GDM1 (cell line): ENCODE data around the gene UPF1.

Source experiments
- DNase-seq: peaks from one replicate; lab custom pipeline; 2025; lab: John Stamatoyannopoulos, UW

Gene UPF1

GRCh38 chr19:18840288-18841267 lies 8.8 kb downstream of the UPF1 start:
- no peak for DNase-seq

- no peak for DNase-seq
Observed at GRCh38 chr19:18841400-18841799, 9.6 kb downstream of the UPF1 start.

GRCh38 chr19:18842166-18842565 lies 10.4 kb downstream of the UPF1 start:
- no peak for DNase-seq

GRCh38 chr19:18843960-18844359 lies 12.2 kb downstream of the UPF1 start:
- DNase-seq, result no peak

GRCh38 chr19:18844806-18845329 lies 13.1 kb downstream of the UPF1 start:
- no peak for DNase-seq

GRCh38 chr19:18845961-18846360 lies 14.2 kb downstream of the UPF1 start:
- DNase-seq, result no peak

- peak; percentile 42 for DNase-seq
Observed at GRCh38 chr19:18846862-18847548, 15.2 kb downstream of the UPF1 start.

GRCh38 chr19:18847549-18848463 lies 16.0 kb downstream of the UPF1 start:
- no peak for DNase-seq

- no peak for DNase-seq
Observed at GRCh38 chr19:18848878-18849661, 17.3 kb downstream of the UPF1 start.

GRCh38 chr19:18849838-18850400 lies 18.2 kb downstream of the UPF1 start:
- DNase-seq, result no peak

GRCh38 chr19:18850471-18851375 lies 19.0 kb downstream of the UPF1 start:
- DNase-seq, result no peak

GRCh38 chr19:18851673-18852325 lies 20.0 kb downstream of the UPF1 start:
- DNase-seq, result no peak

GRCh38 chr19:18852648-18853047 lies 20.9 kb downstream of the UPF1 start:
- no peak for DNase-seq

- no peak for DNase-seq
Observed at GRCh38 chr19:18853755-18854427, 22.1 kb downstream of the UPF1 start.

GRCh38 chr19:18854982-18855381 lies 23.2 kb downstream of the UPF1 start:
- DNase-seq, result no peak

- no peak for DNase-seq
Observed at GRCh38 chr19:18855647-18856384, 24.1 kb downstream of the UPF1 start.

- no peak for DNase-seq
Observed at GRCh38 chr19:18856385-18857126, 24.8 kb downstream of the UPF1 start.
